Globus pallidus (tissue), 1 donor: ENCODE results near the gene IFNAR2.

Experiments used
- DNase-seq: peaks from one replicate; pipeline ENCODE4 v3.0.0-alpha.2; 2015; ENCODE audit warnings: low spot score

The IFNAR2 gene

DNA sequence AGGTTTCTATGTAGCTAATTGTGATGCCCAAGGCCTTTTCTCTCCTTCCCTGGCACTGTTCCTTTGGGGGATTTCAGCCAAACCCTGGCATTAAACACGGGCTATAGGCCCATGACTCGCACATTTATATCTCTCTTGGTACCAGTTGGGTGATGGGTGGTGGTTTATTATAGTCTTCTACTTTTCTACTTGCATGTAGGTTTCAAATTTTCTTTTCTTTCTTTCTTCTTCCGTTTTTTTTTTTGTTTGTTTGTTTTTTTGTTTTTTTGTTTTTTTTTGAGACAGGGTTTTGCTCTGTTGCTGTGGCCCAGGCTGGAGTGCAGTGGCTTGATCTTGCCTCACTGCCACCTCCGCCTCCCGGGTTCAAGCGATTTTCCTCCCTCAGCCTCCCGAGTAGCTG lies 37.5 kb downstream of the IFNAR2 start:
- no peak for DNase-seq

DNA sequence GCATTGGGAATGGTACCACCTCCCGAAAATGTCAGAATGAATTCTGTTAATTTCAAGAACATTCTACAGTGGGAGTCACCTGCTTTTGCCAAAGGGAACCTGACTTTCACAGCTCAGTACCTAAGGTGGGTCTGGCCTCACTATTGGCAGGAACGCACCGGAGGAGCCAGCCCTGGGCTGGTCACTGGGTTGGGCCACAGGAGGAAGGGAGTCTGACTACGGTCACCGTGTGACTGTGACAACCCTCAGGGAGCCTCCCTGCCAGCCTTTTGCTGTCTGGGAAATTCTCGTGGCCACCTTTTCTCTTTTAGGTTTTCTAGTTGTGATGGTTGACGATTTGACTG lies 38.6 kb downstream of the IFNAR2 start:
- DNase-seq, result no peak

DNA sequence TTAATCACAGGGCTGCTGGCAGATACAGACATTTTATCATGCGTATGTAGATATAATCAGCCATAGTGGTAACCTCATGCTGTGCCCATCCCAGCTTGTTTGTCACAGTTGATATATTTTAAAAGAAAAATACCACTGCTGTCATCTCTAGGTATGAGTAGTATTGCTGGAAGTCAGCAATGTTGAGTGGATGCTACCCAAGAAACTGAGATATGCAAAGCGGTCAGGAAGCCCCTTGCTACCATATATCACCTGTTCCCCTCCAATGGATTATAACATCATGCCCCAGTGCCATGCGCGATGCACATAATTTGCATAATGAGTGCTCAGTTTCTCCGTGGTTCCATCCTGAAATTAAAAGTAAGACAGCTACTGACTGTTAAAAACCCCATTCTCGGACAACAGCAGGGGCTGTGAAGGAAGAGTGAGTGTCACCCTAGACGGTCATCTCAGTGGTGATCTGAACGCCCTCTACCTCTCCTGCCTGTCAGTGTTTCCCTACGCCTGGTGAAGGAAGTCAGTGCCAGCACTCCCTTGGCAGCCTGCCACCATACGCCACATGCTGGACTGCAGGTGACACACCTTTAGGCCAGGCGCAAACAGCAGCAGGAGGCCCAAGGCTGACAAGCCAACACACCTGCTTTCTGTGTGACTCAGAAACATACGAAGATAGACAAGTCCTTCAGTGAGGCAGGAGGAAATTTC lies 39.2 kb downstream of the IFNAR2 start:
- no peak for DNase-seq

DNA sequence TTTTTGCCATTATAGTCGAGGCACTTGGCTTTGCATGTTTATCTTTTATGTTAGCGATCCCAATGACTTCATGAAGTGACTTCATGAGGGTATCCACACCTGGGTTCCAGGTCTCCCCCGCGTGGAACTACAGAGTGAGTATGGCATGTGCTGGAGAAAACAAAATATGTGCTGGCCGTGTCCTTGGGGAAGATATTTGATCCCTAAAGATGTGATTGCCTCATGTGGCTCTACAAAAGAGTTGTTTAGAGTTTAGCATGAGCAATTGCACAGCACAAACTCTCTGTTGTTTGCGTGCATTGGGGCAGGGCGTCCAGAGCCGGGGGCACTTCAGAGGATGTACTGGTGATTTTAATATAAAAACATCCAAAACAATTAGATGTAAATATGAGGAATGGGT lies 41.2 kb downstream of the IFNAR2 start:
- DNase-seq, result no peak

DNA sequence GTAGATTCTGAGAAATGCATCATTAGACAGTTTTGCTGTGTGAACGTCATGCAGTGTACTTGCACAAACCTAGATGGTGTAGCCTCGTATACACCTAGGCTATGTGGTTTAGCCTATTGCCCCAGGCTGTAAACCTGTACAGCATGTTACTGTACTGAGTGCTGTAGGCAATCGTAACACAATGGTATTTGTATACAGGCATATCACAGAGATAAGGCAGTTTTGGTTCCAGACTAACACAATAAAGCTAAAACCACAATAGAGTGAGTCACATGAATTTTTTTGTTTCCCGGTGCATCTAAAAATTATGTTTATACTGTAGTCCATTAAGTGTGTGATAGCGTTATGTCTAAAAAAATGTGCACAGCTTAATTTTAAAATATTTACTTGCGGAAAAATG lies 43.3 kb downstream of the IFNAR2 start:
- DNase-seq, result no peak

DNA sequence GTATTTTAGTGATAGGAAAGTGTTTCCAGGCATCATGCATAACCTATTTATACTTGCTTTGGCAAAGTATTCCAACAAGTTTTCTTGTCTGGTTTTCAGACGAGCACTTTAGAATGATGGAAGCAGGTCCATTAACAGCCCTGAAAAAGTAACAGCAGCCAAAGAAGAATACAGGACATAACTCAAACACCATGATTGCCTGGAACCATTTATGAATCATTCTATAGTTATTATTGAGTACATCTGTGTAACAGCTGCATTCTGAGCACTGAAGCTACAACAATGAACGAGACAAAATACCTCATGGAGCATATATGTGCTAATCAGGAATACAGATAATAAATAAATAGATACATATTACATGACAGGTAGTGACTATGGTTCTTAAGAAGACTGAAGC lies 49.0 kb downstream of the IFNAR2 start:
- no peak for DNase-seq

DNA sequence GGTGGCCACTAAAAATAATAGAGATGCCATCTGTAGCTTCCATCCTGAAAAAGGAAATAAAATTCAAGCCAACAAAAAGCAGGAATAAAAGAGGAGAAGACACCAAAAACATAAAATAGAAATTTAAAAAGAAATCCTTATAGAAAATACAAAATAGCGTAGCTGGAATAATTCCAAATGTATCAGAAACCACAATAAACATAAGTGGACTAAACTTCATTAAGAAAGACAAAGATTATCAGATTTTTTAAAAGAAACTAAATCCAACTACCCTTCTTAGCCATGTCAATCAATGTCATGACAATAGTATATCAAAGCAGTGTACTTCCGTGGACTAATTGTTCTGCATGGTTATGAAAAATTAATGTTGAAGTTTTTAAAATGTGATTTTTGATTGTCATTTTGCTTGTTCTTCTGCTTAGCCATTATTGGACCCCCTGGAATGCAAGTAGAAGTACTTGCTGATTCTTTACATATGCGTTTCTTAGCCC lies 49.6 kb downstream of the IFNAR2 start:
- no peak for DNase-seq
